Neuronal stem cell (in vitro differentiated cells): ENCODE data around the gene FAM240A.

Experiments used
- DNase-seq: peaks from one replicate; pipeline ENCODE4 v3.0.0-alpha.2; 2013; ENCODE audit warnings: low spot score
- H2AFZ ChIP-seq: one replicate; pipeline ENCODE4 v1.6.1; 2013; ENCODE audit warnings: mild to moderate bottlenecking, low read length, inconsistent platforms
- H2AK5ac ChIP-seq: 2 replicates; pipeline ENCODE4 v1.6.1; 2013; ENCODE audit warnings: low read depth, mild to moderate bottlenecking, inconsistent platforms, low read length, moderate library complexity, mixed read lengths
- H2BK120ac ChIP-seq: 2 replicates; pipeline ENCODE4 v1.6.1; 2013; ENCODE audit warnings: low read depth, mild to moderate bottlenecking, inconsistent platforms, low read length, moderate library complexity, mixed read lengths
- H2BK12ac ChIP-seq: one replicate; pipeline ENCODE4 v1.6.1; 2013; ENCODE audit warnings: low read length, inconsistent platforms
- H2BK15ac ChIP-seq: 2 replicates; pipeline ENCODE4 v1.6.1; 2013; ENCODE audit warnings: mild to moderate bottlenecking, low read length, inconsistent platforms, mixed read lengths
- H2BK5ac ChIP-seq: one replicate; pipeline ENCODE4 v1.6.1; 2013; ENCODE audit warnings: inconsistent platforms, mild to moderate bottlenecking, low read length, moderate library complexity
- H3K14ac ChIP-seq: one replicate; pipeline ENCODE4 v1.6.1; 2013; ENCODE audit warnings: low read length, inconsistent platforms
- H3K18ac ChIP-seq: 2 replicates; pipeline ENCODE4 v1.6.1; 2013; ENCODE audit warnings: low read length, inconsistent platforms
- H3K23ac ChIP-seq: 2 replicates; pipeline ENCODE4 v1.6.1; 2013; ENCODE audit warnings: low read depth, mild to moderate bottlenecking, mixed read lengths, low read length, inconsistent platforms; ENCODE audit not compliant: poor library complexity
- H3K27ac ChIP-seq: replicated peaks from 3 replicates; pipeline ENCODE4 v1.5.1; 2013; ENCODE audit warnings: low read length, inconsistent platforms
- H3K27me3 ChIP-seq, 3 experiments: 2 replicates each; pipeline ENCODE4 v1.6.1; 2013; ENCODE audit warnings: low read length in 3 of 3, mild to moderate bottlenecking in 2 of 3, inconsistent platforms in 1 of 3, low read depth in 1 of 3, mixed read lengths in 1 of 3, moderate library complexity in 1 of 3; ENCODE audit not compliant: control insufficient read depth in 3 of 3, insufficient read depth in 3 of 3
- H3K36me3 ChIP-seq, 2 donors: replicated peaks in 1 of 2; 2 replicates each; pipeline ENCODE4 v1.6.1; 2013; ENCODE audit warnings: low read length in 2 of 2; ENCODE audit not compliant: control insufficient read depth in 2 of 2, insufficient read depth in 2 of 2
- H3K4ac ChIP-seq: 2 replicates; pipeline ENCODE4 v1.6.1; 2013; ENCODE audit warnings: inconsistent platforms, mild to moderate bottlenecking, low read length, moderate library complexity
- H3K4me1 ChIP-seq, 2 donors: 1 replicate in 1 of 2; 2 replicates in 1 of 2; pipeline ENCODE4 v1.6.1; 2013; ENCODE audit warnings: low read length in 2 of 2, low read depth in 1 of 2; ENCODE audit not compliant: control insufficient read depth in 2 of 2, insufficient read depth in 1 of 2
- H3K4me2 ChIP-seq: one replicate; pipeline ENCODE4 v1.6.1; 2013; ENCODE audit warnings: mild to moderate bottlenecking, low read length, inconsistent platforms; ENCODE audit not compliant: insufficient read depth, poor library complexity, severe bottlenecking
- H3K4me3 ChIP-seq, 2 donors: 2 replicates each; pipeline ENCODE4 v1.5.1; 2013; ENCODE audit warnings: low read length in 2 of 2, mild to moderate bottlenecking in 2 of 2, inconsistent platforms in 1 of 2, moderate library complexity in 1 of 2
- H3K79me1 ChIP-seq: one replicate; pipeline ENCODE4 v1.6.1; 2013; ENCODE audit warnings: low read depth, mild to moderate bottlenecking, inconsistent platforms, low read length, moderate library complexity
- H3K9ac ChIP-seq: one replicate; pipeline ENCODE4 v1.6.1; 2013; ENCODE audit warnings: mild to moderate bottlenecking, low read depth, low read length, inconsistent platforms; ENCODE audit not compliant: poor library complexity
- H3K9me3 ChIP-seq, 2 donors: replicated peaks in 1 of 2; 2 replicates each; pipeline versions ENCODE3 to v1.6.1; 2013; ENCODE audit warnings: low read length in 2 of 2, mild to moderate bottlenecking in 2 of 2, inconsistent platforms in 1 of 2, low read depth in 1 of 2, mixed read lengths in 1 of 2, moderate library complexity in 1 of 2; ENCODE audit not compliant: control insufficient read depth in 2 of 2, insufficient read depth in 1 of 2
- H4K8ac ChIP-seq: one replicate; pipeline ENCODE4 v1.6.1; 2013; ENCODE audit warnings: low read depth, mild to moderate bottlenecking, inconsistent platforms, low read length, moderate library complexity
- H4K91ac ChIP-seq: one replicate; pipeline ENCODE4 v1.6.1; 2013; ENCODE audit warnings: low read length, low read depth, mild to moderate bottlenecking, inconsistent platforms; ENCODE audit not compliant: poor library complexity
- WGBS, 2 donors: extraction: QIAGEN DNeasy Blood & Tissue Kit; methylation state at CpG; one replicate each; pipeline ENCODE4 v1.1.7; 2013; ENCODE audit warnings: missing lambda C conversion rate in 2 of 2, mixed read lengths in 1 of 2; ENCODE audit not compliant: insufficient read length in 2 of 2, insufficient replicate concordance in 1 of 2; ENCODE audit errors: extremely low coverage in 2 of 2; 5-methylcytosine and 5-hydroxymethylcytosine counted together

The FAM240A gene

GRCh38 chr3:46628901-46629369 is 16.6 kb downstream of the FAM240A start:
- H2AFZ ChIP-seq: peak overlapping the region; percentile 85
- H2BK120ac ChIP-seq: no peak overlapping the region
- no peaks in the 10 kb centered on the region for H3K9me3 ChIP-seq
- no peak overlapping the region for H4K91ac ChIP-seq
- H3K4me1 ChIP-seq: peaks cover 0 to 15% of the 10 kb centered on the region in 2 donors
- no peak for DNase-seq
- H3K4me2 ChIP-seq: no peak overlapping the region
- no CpG with 5 or more reads among the region's 10 CpGs for WGBS, 2 donors
- H3K4ac ChIP-seq: no peak overlapping the region
- no peak overlapping the region for H3K9ac ChIP-seq
- no peak overlapping the region for H4K8ac ChIP-seq
- peak overlapping the region; percentile 43 for H3K27ac ChIP-seq
- H3K27me3 ChIP-seq: no peaks in the 10 kb centered on the region
- no peak overlapping the region for H2BK12ac ChIP-seq
- no peaks in the 10 kb centered on the region for H3K36me3 ChIP-seq
- peak overlapping the region; percentile 66 for H3K18ac ChIP-seq
- no peak overlapping the region for H2BK5ac ChIP-seq
- no peak overlapping the region for H3K23ac ChIP-seq
- no peak overlapping the region for H2AK5ac ChIP-seq
- H3K4me3 ChIP-seq: no peak overlapping the region
- H3K79me1 ChIP-seq: no peaks in the 10 kb centered on the region
- H3K14ac ChIP-seq: no peak overlapping the region
- H2BK15ac ChIP-seq: no peak overlapping the region

GRCh38 chr3:46629551-46630517 is 17.5 kb downstream of the FAM240A start:
- peak overlapping the region; percentile 88 for H2BK15ac ChIP-seq
- H2BK5ac ChIP-seq: no peak overlapping the region
- H2BK120ac ChIP-seq: no peak overlapping the region
- peak overlapping the region; percentile 20 for H3K23ac ChIP-seq
- H4K91ac ChIP-seq: no peak overlapping the region
- H3K36me3 ChIP-seq: no peaks in the 10 kb centered on the region
- peak overlapping the region; percentile 28 for H3K4me2 ChIP-seq
- H3K79me1 ChIP-seq: no peaks in the 10 kb centered on the region
- peak overlapping the region; percentile 35 for H2BK12ac ChIP-seq
- WGBS, 2 donors: no CpG with 5 or more reads among the region's 36 CpGs
- H2AFZ ChIP-seq: peak overlapping the region; percentile 85
- H4K8ac ChIP-seq: peak overlapping the region; percentile 20
- no peak overlapping the region for H3K14ac ChIP-seq
- peak overlapping the region; percentile 55 for H3K18ac ChIP-seq
- no peak overlapping the region for H3K4me3 ChIP-seq
- H2AK5ac ChIP-seq: no peak overlapping the region
- DNase-seq: peak; percentile 63
- no peak overlapping the region for H3K4ac ChIP-seq
- peak overlapping the region; percentile 43 for H3K27ac ChIP-seq
- no peaks in the 10 kb centered on the region for H3K9me3 ChIP-seq
- H3K9ac ChIP-seq: no peak overlapping the region
- H3K4me1 ChIP-seq: peaks cover 0 to 15% of the 10 kb centered on the region in 2 donors
- no peaks in the 10 kb centered on the region for H3K27me3 ChIP-seq

- no peak overlapping the region for H2AFZ ChIP-seq
- no peak overlapping the region for H3K4me2 ChIP-seq
- H4K91ac ChIP-seq: no peak overlapping the region
- H3K4me3 ChIP-seq: no peak overlapping the region
- H3K9ac ChIP-seq: no peak overlapping the region
- no peaks in the 10 kb centered on the region for H3K9me3 ChIP-seq
- peaks cover 0 to 13% of the 10 kb centered on the region in 2 donors for H3K4me1 ChIP-seq
- no peak overlapping the region for H3K4ac ChIP-seq
- H2BK120ac ChIP-seq: no peak overlapping the region
- H3K27me3 ChIP-seq: no peaks in the 10 kb centered on the region
- DNase-seq: no peak
- no peak overlapping the region for H3K18ac ChIP-seq
- no peaks in the 10 kb centered on the region for H3K36me3 ChIP-seq
- H2BK5ac ChIP-seq: no peak overlapping the region
- H2AK5ac ChIP-seq: no peak overlapping the region
- no peak overlapping the region for H2BK15ac ChIP-seq
- H3K14ac ChIP-seq: no peak overlapping the region
- no peak overlapping the region for H3K27ac ChIP-seq
- WGBS, 2 donors: no CpG with 5 or more reads among the region's 1 CpG
- no peaks in the 10 kb centered on the region for H3K79me1 ChIP-seq
- H2BK12ac ChIP-seq: no peak overlapping the region
- H3K23ac ChIP-seq: no peak overlapping the region
- H4K8ac ChIP-seq: no peak overlapping the region
Observed at GRCh38 chr3:46632792-46633191, 20.5 kb downstream of the FAM240A start.

GRCh38 chr3:46634856-46635255 is 22.5 kb downstream of the FAM240A start:
- Histone ChIP-seq H4K8ac (no peak overlapping the region), H3K23ac (no peak overlapping the region), H3K36me3 (no peaks in the 10 kb centered on the region), H3K4me3 (no peak overlapping the region), H2BK5ac (no peak overlapping the region), H4K91ac (no peak overlapping the region), H3K27ac (no peak overlapping the region), H2AFZ (no peak overlapping the region), H3K9me3 (no peaks in the 10 kb centered on the region), H3K4me2 (no peak overlapping the region), H2BK12ac (no peak overlapping the region), H3K4ac (no peak overlapping the region), H2AK5ac (no peak overlapping the region), H3K9ac (no peak overlapping the region), H3K18ac (no peak overlapping the region), H2BK120ac (no peak overlapping the region), H3K79me1 (no peaks in the 10 kb centered on the region), H3K4me1 (peaks cover 0 to 2% of the 10 kb centered on the region in 2 donors), H3K14ac (no peak overlapping the region), H2BK15ac (no peak overlapping the region), H3K27me3 (no peaks in the 10 kb centered on the region)
- DNase-seq: no peak
- WGBS, 2 donors: no CpG with 5 or more reads among the region's 3 CpGs
